Neural cell (in vitro differentiated cells): ENCODE measurements around the gene RBM4B.

Source experiments
- EP300 ChIP-seq: fragments of 450-650 bp; conservative IDR thresholded peaks from 2 replicates; pipeline ENCODE4 v1.6.1; 2014; ENCODE audit warnings: antibody characterized with exemption, mild to moderate bottlenecking, moderate library complexity; ENCODE audit not compliant: poor library complexity, severe bottlenecking
- EZH2 ChIP-seq: fragments of 200-600, 300-800 bp; shearing (Covaris generic), sonication (generic); IDR thresholded peaks from 2 replicates; pipeline ENCODE4 v1.6.1; 2014; ENCODE audit warnings: antibody characterized with exemption, low read length, borderline replicate concordance, mild to moderate bottlenecking; ENCODE audit not compliant: insufficient read depth, poor library complexity, severe bottlenecking
- MXI1 ChIP-seq: fragments of 450-650 bp; conservative IDR thresholded peaks from 2 replicates; pipeline ENCODE4 v1.6.1; 2014; ENCODE audit warnings: antibody characterized with exemption, mild to moderate bottlenecking; ENCODE audit not compliant: poor library complexity, severe bottlenecking
- POLR2AphosphoS5 ChIP-seq: IDR thresholded peaks from 2 replicates; pipeline ENCODE4 v1.6.1; 2012
- SMC3 ChIP-seq: fragments of 450-650 bp; conservative IDR thresholded peaks from 2 replicates; pipeline ENCODE4 v1.6.1; 2014; ENCODE audit warnings: antibody characterized with exemption, mild to moderate bottlenecking, moderate library complexity; ENCODE audit not compliant: poor library complexity
- TAF1 ChIP-seq: IDR thresholded peaks from 2 replicates; pipeline ENCODE4 v1.6.1; 2012; ENCODE audit warnings: low read depth
- TF ChIP-seq, protein P1 (sequence below): fragments of 450-650 bp; IDR thresholded peaks from 2 replicates; pipeline ENCODE4 v1.5.1; 2014; ENCODE audit warnings: antibody characterized with exemption, mild to moderate bottlenecking, moderate library complexity; ENCODE audit not compliant: poor library complexity, severe bottlenecking
- TF ChIP-seq, protein P2 (sequence below): IDR thresholded peaks from 2 replicates; pipeline ENCODE4 v1.6.1; 2012; ENCODE audit warnings: borderline replicate concordance

DNA sequence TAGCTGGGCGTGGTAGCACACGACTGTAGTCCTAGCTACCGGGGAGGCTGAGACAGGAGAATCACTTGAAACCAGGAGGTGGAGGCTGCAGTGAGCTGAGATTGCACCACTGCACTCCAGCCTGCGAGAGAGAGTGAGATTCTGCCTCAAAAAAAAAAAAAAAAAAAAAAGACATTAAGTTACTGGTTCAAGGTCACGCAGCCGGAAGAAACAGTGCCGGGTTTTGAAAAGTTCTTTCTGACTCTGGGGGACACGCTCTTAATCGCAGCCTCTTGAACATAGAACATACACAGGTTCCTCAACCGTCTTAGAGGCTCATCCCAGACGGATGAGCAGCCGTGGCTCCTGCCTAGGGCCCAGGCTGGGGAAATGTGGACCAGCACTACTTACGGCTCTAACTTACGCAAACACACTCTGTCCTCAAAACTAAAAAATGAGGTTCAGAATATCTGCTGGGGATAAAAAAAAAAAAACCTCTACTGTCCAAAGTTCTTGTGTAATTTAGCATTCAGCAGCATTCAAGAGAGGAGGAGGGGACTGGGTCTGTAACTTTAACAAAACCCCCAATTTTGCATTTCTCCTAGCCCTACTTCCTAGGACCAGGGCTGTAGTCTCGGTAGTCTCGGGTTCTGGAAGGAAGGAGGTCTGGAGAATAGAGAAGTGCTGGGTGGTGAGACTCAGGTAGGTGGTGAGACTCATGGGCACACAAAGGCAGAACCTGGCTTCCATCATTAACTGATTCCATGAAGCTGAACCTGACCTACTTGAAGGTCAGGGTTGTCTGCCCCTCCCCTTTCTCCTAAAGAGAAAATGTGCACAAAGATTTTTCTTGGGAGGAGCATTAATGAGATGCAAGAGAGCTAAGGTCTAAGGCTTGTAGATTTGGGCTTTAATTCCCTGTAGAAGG, 45.3 kb upstream of the RBM4B start:
- TF ChIP-seq, protein P1, sequence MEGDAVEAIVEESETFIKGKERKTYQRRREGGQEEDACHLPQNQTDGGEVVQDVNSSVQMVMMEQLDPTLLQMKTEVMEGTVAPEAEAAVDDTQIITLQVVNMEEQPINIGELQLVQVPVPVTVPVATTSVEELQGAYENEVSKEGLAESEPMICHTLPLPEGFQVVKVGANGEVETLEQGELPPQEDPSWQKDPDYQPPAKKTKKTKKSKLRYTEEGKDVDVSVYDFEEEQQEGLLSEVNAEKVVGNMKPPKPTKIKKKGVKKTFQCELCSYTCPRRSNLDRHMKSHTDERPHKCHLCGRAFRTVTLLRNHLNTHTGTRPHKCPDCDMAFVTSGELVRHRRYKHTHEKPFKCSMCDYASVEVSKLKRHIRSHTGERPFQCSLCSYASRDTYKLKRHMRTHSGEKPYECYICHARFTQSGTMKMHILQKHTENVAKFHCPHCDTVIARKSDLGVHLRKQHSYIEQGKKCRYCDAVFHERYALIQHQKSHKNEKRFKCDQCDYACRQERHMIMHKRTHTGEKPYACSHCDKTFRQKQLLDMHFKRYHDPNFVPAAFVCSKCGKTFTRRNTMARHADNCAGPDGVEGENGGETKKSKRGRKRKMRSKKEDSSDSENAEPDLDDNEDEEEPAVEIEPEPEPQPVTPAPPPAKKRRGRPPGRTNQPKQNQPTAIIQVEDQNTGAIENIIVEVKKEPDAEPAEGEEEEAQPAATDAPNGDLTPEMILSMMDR = no peak
- TF ChIP-seq EP300 (no peak), MXI1 (no peak), POLR2AphosphoS5 (no peak), TAF1 (no peak), EZH2 (no peak), SMC3 (no peak)
- TF ChIP-seq, protein P2, sequence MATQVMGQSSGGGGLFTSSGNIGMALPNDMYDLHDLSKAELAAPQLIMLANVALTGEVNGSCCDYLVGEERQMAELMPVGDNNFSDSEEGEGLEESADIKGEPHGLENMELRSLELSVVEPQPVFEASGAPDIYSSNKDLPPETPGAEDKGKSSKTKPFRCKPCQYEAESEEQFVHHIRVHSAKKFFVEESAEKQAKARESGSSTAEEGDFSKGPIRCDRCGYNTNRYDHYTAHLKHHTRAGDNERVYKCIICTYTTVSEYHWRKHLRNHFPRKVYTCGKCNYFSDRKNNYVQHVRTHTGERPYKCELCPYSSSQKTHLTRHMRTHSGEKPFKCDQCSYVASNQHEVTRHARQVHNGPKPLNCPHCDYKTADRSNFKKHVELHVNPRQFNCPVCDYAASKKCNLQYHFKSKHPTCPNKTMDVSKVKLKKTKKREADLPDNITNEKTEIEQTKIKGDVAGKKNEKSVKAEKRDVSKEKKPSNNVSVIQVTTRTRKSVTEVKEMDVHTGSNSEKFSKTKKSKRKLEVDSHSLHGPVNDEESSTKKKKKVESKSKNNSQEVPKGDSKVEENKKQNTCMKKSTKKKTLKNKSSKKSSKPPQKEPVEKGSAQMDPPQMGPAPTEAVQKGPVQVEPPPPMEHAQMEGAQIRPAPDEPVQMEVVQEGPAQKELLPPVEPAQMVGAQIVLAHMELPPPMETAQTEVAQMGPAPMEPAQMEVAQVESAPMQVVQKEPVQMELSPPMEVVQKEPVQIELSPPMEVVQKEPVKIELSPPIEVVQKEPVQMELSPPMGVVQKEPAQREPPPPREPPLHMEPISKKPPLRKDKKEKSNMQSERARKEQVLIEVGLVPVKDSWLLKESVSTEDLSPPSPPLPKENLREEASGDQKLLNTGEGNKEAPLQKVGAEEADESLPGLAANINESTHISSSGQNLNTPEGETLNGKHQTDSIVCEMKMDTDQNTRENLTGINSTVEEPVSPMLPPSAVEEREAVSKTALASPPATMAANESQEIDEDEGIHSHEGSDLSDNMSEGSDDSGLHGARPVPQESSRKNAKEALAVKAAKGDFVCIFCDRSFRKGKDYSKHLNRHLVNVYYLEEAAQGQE = no peak
